Gastrocnemius medialis (tissue), 4 donors: ENCODE results near the gene RNF125.

ENCODE experiments used
- POLR2A ChIP-seq, 2 donors: fragments of 450-650 bp; IDR thresholded peaks; one replicate each; pipeline ENCODE4 v1.6.1; 2017; ENCODE audit warnings: antibody characterized with exemption in 2 of 2, mild to moderate bottlenecking in 2 of 2, moderate library complexity in 2 of 2
- TF ChIP-seq, protein P1 (sequence below), 5 experiments: fragments of 450-650 bp in 3 of 5; fragments of 200-600 bp in 2 of 5; sonication (generic) in 2 of 5; IDR thresholded peaks in 4 of 5; conservative IDR thresholded peaks in 1 of 5; 1 replicate in 4 of 5; 2 replicates in 1 of 5; pipeline ENCODE4 v1.5.1; 2016 to 2019; ENCODE audit warnings: antibody characterized with exemption in 5 of 5, mild to moderate bottlenecking in 3 of 5, moderate library complexity in 3 of 5

DNA sequence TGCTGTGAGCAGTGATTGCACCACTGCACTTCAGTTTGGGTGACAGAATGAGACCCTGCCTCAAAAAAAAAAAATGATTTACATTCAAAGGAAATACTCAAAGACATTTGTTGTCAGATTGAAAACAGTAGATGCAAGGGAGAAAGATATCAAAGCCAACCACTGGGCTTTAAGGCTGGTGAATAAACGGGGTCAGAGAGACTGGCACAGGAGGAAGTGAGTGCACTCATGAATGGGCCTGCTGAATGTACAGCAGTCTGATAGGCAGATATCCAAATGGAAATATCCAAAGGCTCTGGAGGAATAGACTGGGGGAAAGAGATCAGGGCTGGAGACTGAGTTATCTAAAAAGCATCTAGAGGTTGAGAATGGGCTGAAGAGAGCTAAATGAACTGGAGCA is 10.9 kb downstream of the RNF125 start:
- TF ChIP-seq, protein P1, sequence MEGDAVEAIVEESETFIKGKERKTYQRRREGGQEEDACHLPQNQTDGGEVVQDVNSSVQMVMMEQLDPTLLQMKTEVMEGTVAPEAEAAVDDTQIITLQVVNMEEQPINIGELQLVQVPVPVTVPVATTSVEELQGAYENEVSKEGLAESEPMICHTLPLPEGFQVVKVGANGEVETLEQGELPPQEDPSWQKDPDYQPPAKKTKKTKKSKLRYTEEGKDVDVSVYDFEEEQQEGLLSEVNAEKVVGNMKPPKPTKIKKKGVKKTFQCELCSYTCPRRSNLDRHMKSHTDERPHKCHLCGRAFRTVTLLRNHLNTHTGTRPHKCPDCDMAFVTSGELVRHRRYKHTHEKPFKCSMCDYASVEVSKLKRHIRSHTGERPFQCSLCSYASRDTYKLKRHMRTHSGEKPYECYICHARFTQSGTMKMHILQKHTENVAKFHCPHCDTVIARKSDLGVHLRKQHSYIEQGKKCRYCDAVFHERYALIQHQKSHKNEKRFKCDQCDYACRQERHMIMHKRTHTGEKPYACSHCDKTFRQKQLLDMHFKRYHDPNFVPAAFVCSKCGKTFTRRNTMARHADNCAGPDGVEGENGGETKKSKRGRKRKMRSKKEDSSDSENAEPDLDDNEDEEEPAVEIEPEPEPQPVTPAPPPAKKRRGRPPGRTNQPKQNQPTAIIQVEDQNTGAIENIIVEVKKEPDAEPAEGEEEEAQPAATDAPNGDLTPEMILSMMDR (IDR thresholded peaks at IDR 0.05 in 4 of 5, conservative IDR thresholded peaks at IDR 0.05 in 1 of 5), result no peak
- no peak for TF ChIP-seq POLR2A (IDR thresholded peaks at IDR 0.05)
